Choroid plexus epithelial cell (primary cell): ENCODE measurements around the gene PRKG1.

Source experiments
- DNase-seq: peaks from one replicate; pipeline ENCODE4 v3.0.0-alpha.2; 2010; ENCODE audit warnings: low read depth
- H3K4me3 ChIP-seq: 2 replicates; pipeline ENCODE4 v1.5.1; 2011; ENCODE audit warnings: low read depth, mild to moderate bottlenecking, control low read depth, low read length, moderate library complexity
- TF ChIP-seq, protein P1 (sequence below): conservative IDR thresholded peaks from 2 replicates; pipeline ENCODE4 v1.5.1; 2011; ENCODE audit warnings: low read depth, mild to moderate bottlenecking, control low read depth, inconsistent platforms, low read length, moderate library complexity

The PRKG1 gene

DNA sequence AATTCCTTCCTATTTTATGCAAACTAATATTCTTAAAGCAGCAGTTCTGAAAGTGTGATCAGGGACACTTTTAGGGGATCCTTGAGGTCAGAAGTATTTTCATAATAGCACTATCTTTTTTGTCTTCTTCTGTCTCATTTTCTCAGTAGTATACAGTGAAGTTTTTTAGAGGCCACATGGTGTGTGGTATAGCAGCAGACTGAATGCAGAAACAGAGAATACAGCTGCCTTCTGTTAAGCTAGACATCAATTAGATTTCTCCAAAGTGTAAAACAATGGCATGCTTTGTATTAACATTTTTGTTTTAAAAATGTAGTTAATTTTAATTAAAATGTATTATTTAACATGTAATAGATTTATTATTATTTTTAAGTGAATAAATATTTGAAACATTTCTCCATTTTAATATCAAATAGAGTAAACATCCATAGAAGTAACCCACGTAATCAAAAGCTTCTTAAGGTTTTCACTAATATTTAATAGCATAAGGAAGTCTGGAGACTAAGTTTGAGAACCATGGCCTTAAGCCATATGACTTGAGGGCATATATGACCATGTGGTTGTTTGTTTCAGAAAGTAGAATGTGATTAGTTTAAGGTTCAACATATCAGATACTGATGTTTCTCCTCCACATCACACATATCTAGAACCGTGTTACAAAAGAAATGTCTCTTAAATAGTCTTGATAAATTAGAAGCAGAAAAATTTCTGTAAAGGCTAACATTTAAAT lies 94.0 kb downstream of the PRKG1 start:
- TF ChIP-seq, protein P1, sequence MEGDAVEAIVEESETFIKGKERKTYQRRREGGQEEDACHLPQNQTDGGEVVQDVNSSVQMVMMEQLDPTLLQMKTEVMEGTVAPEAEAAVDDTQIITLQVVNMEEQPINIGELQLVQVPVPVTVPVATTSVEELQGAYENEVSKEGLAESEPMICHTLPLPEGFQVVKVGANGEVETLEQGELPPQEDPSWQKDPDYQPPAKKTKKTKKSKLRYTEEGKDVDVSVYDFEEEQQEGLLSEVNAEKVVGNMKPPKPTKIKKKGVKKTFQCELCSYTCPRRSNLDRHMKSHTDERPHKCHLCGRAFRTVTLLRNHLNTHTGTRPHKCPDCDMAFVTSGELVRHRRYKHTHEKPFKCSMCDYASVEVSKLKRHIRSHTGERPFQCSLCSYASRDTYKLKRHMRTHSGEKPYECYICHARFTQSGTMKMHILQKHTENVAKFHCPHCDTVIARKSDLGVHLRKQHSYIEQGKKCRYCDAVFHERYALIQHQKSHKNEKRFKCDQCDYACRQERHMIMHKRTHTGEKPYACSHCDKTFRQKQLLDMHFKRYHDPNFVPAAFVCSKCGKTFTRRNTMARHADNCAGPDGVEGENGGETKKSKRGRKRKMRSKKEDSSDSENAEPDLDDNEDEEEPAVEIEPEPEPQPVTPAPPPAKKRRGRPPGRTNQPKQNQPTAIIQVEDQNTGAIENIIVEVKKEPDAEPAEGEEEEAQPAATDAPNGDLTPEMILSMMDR = no peak
- no peak for DNase-seq

DNA sequence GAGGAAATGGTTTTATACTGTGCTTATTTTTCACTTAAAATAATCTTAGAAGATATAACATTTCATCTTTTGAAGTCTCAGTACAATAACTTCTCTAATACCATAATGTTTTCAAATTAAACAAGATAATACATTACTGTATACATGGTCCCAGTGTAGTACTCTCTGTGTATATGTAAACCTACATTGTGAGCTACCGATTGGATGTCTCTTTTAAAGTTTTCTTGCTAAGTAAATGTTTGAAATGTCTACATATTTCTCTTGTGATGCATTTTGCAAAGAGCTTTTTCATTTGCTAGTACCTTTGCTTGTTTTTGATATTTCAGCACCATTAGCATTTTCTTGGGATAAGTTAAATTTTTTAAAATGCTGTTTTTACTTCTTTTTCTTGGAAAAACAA lies 94.8 kb downstream of the PRKG1 start:
- DNase-seq = no peak

More for the DNA sequence above, 94.0 kb downstream of the PRKG1 start:
- H3K4me3 ChIP-seq = no peak overlapping the region

DNA sequence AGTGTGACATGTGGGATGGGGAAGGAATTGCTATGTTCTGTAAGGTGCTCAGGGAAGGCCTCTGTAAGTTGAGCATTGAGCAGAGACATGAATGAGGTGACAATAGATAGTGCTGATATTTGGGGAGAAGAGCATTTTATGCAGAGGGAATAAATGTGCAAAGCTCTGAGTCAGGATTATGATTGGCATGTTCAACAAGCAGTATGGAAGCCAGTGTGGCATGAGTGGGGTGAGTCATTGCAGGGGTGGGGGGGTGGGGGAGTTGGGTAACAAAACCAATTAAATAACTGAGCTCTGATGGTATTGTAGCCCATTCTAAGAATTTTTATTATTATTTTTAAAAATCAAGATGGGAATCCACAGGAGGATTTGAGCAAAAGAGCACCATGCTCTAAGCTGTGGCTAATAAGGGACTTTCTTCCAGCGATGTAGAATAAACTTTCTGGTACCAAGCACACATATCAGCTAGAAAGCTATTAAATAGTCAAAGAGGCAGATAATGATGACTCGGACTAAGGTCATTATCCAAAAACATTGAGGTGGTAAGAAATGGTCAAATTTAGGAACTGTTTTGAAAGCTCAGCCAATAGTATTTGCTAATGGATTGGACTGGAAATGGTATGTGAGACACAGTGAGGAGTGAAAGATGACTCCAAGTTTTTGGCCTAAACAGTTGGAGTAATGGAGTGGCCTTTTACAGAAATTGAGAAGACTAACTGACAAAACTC lies 96.4 kb downstream of the PRKG1 start:
- TF ChIP-seq, protein P1 = no peak
- H3K4me3 ChIP-seq = no peak overlapping the region
- DNase-seq = no peak

More for the DNA sequence above, 94.8 kb downstream of the PRKG1 start:
- TF ChIP-seq, protein P1 = no peak
- no peak overlapping the region for H3K4me3 ChIP-seq

DNA sequence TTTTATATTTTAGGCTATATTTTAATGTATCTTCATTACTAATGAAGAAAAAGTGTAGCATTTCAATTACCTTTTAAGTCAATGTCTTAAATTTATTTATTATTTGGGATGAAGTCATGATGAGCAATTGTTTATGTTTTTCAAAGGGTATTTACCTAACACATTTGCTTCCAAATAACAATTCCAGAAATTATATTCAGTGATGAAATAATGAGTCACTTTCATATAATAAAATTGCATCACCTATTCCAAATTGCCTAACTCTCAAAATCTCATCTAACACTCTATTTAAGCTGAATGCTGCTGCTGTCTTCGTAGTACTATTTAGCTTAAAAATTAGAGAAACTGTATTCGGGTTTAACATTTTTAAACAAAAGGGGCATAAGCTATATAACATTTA lies 97.7 kb downstream of the PRKG1 start:
- H3K4me3 ChIP-seq = no peak overlapping the region
- DNase-seq = peak; percentile 24
- TF ChIP-seq, protein P1 = no peak

DNA sequence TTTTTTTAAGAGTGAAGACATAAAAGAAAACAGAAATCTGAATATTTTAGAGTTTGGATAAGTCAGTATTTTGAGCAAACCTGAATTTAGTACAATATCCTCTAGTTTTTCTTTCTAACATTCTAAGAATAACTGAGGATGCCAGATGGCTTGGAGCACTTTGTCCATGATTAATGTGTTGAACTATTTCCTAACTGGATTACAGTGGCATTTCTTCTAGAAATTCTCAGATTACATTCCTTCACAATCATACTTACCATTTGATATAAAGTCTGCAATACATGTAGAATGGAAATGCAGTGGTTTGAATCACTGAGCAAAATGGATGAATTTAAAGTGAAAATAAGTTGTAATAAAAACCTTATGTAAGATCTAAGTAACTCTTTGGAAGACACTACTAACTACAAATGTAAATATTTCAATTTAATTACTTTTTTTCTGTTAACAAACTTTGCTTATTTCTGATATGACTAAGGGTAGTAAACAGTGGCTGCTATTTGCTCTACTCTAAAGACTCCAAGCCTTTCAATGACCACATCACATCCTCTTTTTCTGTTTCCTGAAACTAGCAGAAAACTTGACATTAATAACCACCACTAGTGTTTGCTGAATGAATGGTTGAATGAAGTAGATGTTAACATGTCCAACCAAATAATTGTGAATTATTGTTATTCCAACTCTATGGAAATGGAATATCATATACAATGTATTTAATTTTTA lies 102.8 kb downstream of the PRKG1 start:
- TF ChIP-seq, protein P1 = no peak
- no peak overlapping the region for H3K4me3 ChIP-seq
- peak; percentile 50 for DNase-seq

DNA sequence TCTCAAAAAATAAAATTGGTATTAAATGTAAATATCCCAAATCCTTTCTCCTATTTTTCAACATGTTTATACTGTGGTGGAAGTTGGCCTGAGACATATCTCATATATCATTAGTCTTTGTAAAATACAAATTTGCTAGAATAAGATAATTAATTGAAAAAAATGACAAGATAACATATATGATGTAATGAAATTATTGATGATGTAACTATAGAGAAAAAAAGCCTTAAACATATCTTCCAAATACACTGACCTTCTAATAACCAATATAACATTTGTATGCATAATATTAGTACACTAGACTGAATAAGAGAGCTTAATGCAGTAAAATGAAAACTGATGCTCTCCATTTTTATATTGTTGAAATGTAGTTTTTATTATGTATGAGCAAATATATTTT lies 104.3 kb downstream of the PRKG1 start:
- TF ChIP-seq, protein P1 = no peak
- H3K4me3 ChIP-seq = no peak overlapping the region
- no peak for DNase-seq
